ENCODE data around the gene GAB1.

The GAB1 gene

GRCh38 chr4:143336781-143337599 lies at the start of gene GAB1:
TSS of gene GAB1 (plus strand) at chr4:143336876. CDS start at chr4:143337189, 313 bp downstream.
- peak; percentile 56 for DNase-seq (ENCODE audit: low read depth)

GRCh38 chr4:143287572-143287923 lies 49.1 kb upstream of the GAB1 start:
- DNase-seq (ENCODE audit: low read depth) = no peak

- DNase-seq (ENCODE audit: low read depth) = no peak
These were observed 48.5 kb upstream of the GAB1 start for GRCh38 chr4:143288171-143288570.

- no peak for DNase-seq (ENCODE audit: low read depth)
These were observed 47.3 kb upstream of the GAB1 start for GRCh38 chr4:143289370-143289769.

GRCh38 chr4:143291314-143291713 lies 45.4 kb upstream of the GAB1 start:
- no peak for DNase-seq (ENCODE audit: low read depth)

- DNase-seq (ENCODE audit: low read depth) = no peak
These were observed 43.8 kb upstream of the GAB1 start for GRCh38 chr4:143292858-143293257.

GRCh38 chr4:143294310-143294709 lies 42.4 kb upstream of the GAB1 start:
- DNase-seq (ENCODE audit: low read depth) = peak; percentile 58

- no peak for DNase-seq (ENCODE audit: low read depth)
These were observed 41.9 kb upstream of the GAB1 start for GRCh38 chr4:143294710-143295275.

GRCh38 chr4:143296397-143297067 lies 40.1 kb upstream of the GAB1 start:
- no peak for DNase-seq (ENCODE audit: low read depth)

- DNase-seq (ENCODE audit: low read depth) = no peak
These were observed 35.8 kb upstream of the GAB1 start for GRCh38 chr4:143300860-143301259.

GRCh38 chr4:143302536-143302935 lies 34.1 kb upstream of the GAB1 start:
- DNase-seq (ENCODE audit: low read depth) = peak; percentile 62

GRCh38 chr4:143306788-143307187 lies 29.9 kb upstream of the GAB1 start:
- DNase-seq (ENCODE audit: low read depth) = no peak

GRCh38 chr4:143307531-143307930 lies 29.1 kb upstream of the GAB1 start:
- no peak for DNase-seq (ENCODE audit: low read depth)

- DNase-seq (ENCODE audit: low read depth) = no peak
These were observed 28.3 kb upstream of the GAB1 start for GRCh38 chr4:143308377-143308776.

- DNase-seq (ENCODE audit: low read depth) = no peak
These were observed 24.8 kb upstream of the GAB1 start for GRCh38 chr4:143311924-143312323.

- no peak for DNase-seq (ENCODE audit: low read depth)
These were observed 23.2 kb upstream of the GAB1 start for GRCh38 chr4:143313521-143313920.

GRCh38 chr4:143313996-143314395 lies 22.7 kb upstream of the GAB1 start:
- DNase-seq (ENCODE audit: low read depth) = no peak

- no peak for DNase-seq (ENCODE audit: low read depth)
These were observed 16.6 kb upstream of the GAB1 start for GRCh38 chr4:143320113-143320512.

GRCh38 chr4:143326735-143327134 lies 9.9 kb upstream of the GAB1 start:
- no peak for DNase-seq (ENCODE audit: low read depth)

- no peak for DNase-seq (ENCODE audit: low read depth)
These were observed 6.7 kb upstream of the GAB1 start for GRCh38 chr4:143329985-143330384.

- peak; percentile 91 for DNase-seq (ENCODE audit: low read depth)
These were observed 496 bp upstream of the GAB1 start for GRCh38 chr4:143335979-143336780.

GRCh38 chr4:143337600-143338287 lies 1.1 kb downstream of the GAB1 start:
- peak; percentile 51 for DNase-seq (ENCODE audit: low read depth)
